Common myeloid progenitor, CD34-positive (primary cell): ENCODE data around the gene BCAR3.

Experiments used
- CTCF ChIA-PET: fragments of 350-600 bp; sonication (Branson Sonifier 250); formaldehyde crosslinking; loops from one replicate; lab custom pipeline; 2021; ENCODE audit warnings: antibody characterized with exemption; lab: Charles Lee
- POLR2A ChIA-PET: fragments of 350-600 bp; sonication (Branson Sonifier 250); formaldehyde crosslinking; loops from one replicate; lab custom pipeline; 2021; ENCODE audit warnings: antibody characterized with exemption; lab: Charles Lee
- DNase-seq, 3 donors: peaks; one replicate each; pipeline versions ENCODE4 v3.0.0 to v3.0.0-alpha.2; 2013
- H3K27ac ChIP-seq, 2 experiments: 1 replicate in 1 of 2; 2 replicates in 1 of 2; pipeline ENCODE4 v1.7.0; 2013; ENCODE audit warnings: inconsistent platforms in 2 of 2, low read length in 2 of 2, mild to moderate bottlenecking in 2 of 2, low read depth in 1 of 2, moderate library complexity in 1 of 2; ENCODE audit not compliant: severe bottlenecking in 2 of 2, insufficient read depth in 1 of 2, poor library complexity in 1 of 2
- H3K27me3 ChIP-seq, 5 experiments: replicated peaks in 2 of 5; 1 replicate in 3 of 5; 2 replicates in 2 of 5; pipeline versions ENCODE4 v1.6.1 to v1.7.0; 2013; ENCODE audit warnings: low read length in 4 of 5, mild to moderate bottlenecking in 2 of 5, moderate library complexity in 2 of 5, inconsistent platforms in 1 of 5; ENCODE audit not compliant: insufficient read depth in 5 of 5, control insufficient read depth in 4 of 5
- H3K36me3 ChIP-seq, 4 experiments: 1 replicate in 2 of 4; 2 replicates in 2 of 4; pipeline versions ENCODE4 v1.6.1 to v1.7.0; 2013; ENCODE audit warnings: low read length in 3 of 4, control low read depth in 1 of 4, mild to moderate bottlenecking in 1 of 4; ENCODE audit not compliant: control insufficient read depth in 4 of 4, insufficient read depth in 4 of 4
- H3K4me1 ChIP-seq, 4 experiments: 1 replicate in 3 of 4; 2 replicates in 1 of 4; pipeline versions ENCODE4 v1.6.1 to v1.7.1; 2013; ENCODE audit warnings: low read length in 3 of 4, mild to moderate bottlenecking in 3 of 4, control low read depth in 1 of 4, inconsistent platforms in 1 of 4, moderate library complexity in 1 of 4; ENCODE audit not compliant: control insufficient read depth in 4 of 4, insufficient read depth in 4 of 4; ENCODE audit errors: control extremely low read depth in 1 of 4
- H3K4me3 ChIP-seq, 7 experiments: 1 replicate in 4 of 7; 2 replicates in 3 of 7; pipeline versions ENCODE4 v1.5.1 to v1.7.0; 2013; ENCODE audit warnings: mild to moderate bottlenecking in 7 of 7, low read length in 6 of 7, moderate library complexity in 6 of 7, inconsistent platforms in 2 of 7, low read depth in 2 of 7, control low read depth in 1 of 7; ENCODE audit not compliant: insufficient read depth in 4 of 7, control insufficient read depth in 1 of 7; ENCODE audit errors: extremely low read depth in 1 of 7
- H3K9me3 ChIP-seq, 5 experiments: 1 replicate in 4 of 5; 2 replicates in 1 of 5; pipeline versions ENCODE4 v1.6.1 to v1.7.1; 2013; ENCODE audit warnings: low read length in 4 of 5, mild to moderate bottlenecking in 2 of 5, inconsistent platforms in 1 of 5, low read depth in 1 of 5, moderate library complexity in 1 of 5; ENCODE audit not compliant: control insufficient read depth in 4 of 5, insufficient read depth in 2 of 5; ENCODE audit errors: control extremely low read depth in 1 of 5
- WGBS: methylation state at CpG from one replicate; pipeline ENCODE4 v1.1.5; 2013; ENCODE audit not compliant: insufficient coverage; 5-methylcytosine and 5-hydroxymethylcytosine counted together

BCAR3 gene

GRCh38 chr1:93694819-93695218, 13.2 kb upstream of the BCAR3 start:
- DNase-seq, result no peak
- Histone ChIP-seq H3K9me3 (no peaks in the 10 kb centered on the region), H3K4me1 (peaks cover 3 to 41% (median 34%) of the 10 kb centered on the region in 4 experiments), H3K36me3 (no peaks in the 10 kb centered on the region), H3K4me3 (no peak overlapping the region), H3K27ac (no peak overlapping the region), H3K27me3 (no peaks in the 10 kb centered on the region)
- POLR2A ChIA-PET, result no interaction called here
- WGBS, result 62% methylated on average over 3 of the region's 3 CpGs
- CTCF ChIA-PET, result interaction anchor here (1.2 to 1.5 kb wide), 2 partner anchors 12 to 64 kb away, joined by 4 read pairs; no protein-coding TSS in a partner anchor

GRCh38 chr1:93694039-93694438, 12.4 kb upstream of the BCAR3 start:
- no peak for DNase-seq
- WGBS, result 92% methylated on average over 7 of the region's 7 CpGs
- Histone ChIP-seq H3K9me3 (no peaks in the 10 kb centered on the region), H3K27me3 (no peaks in the 10 kb centered on the region), H3K4me1 (peaks cover 3 to 41% (median 34%) of the 10 kb centered on the region in 4 experiments), H3K27ac (no peak overlapping the region), H3K4me3 (no peak overlapping the region), H3K36me3 (no peaks in the 10 kb centered on the region)
- ChIA-PET POLR2A (no interaction called here), CTCF (interaction anchor here (1.1 to 1.4 kb wide), 2 partner anchors 12 to 15 kb away, joined by 3 to 4 read pairs; no protein-coding TSS in a partner anchor)

GRCh38 chr1:93692983-93693591, 11.4 kb upstream of the BCAR3 start:
- ChIA-PET POLR2A (no interaction called here), CTCF (interaction anchor here (1.4 to 1.6 kb wide), 2 partner anchors 16 to 23 kb away, joined by 4 read pairs; no protein-coding TSS in a partner anchor)

GRCh38 chr1:93692451-93692861, 10.8 kb upstream of the BCAR3 start:
- H3K9me3 ChIP-seq, result no peaks in the 10 kb centered on the region
- 38% methylated on average over 1 of the region's 2 CpGs for WGBS
- no peak overlapping the region for H3K27ac ChIP-seq
- DNase-seq, result peak in 1 of 3 donors; percentile 32
- H3K4me1 ChIP-seq, result peaks cover 3 to 41% (median 34%) of the 10 kb centered on the region in 4 experiments
- no peaks in the 10 kb centered on the region for H3K36me3 ChIP-seq
- no peaks in the 10 kb centered on the region for H3K27me3 ChIP-seq
- ChIA-PET POLR2A (interaction anchor here (0.9 kb wide), 1 partner anchor 8 kb away, joined by 3 read pairs; no protein-coding TSS in a partner anchor), CTCF (interaction anchor here (1.6 kb wide), 1 partner anchor 22 kb away, joined by 4 read pairs; no protein-coding TSS in a partner anchor)
- peak overlapping the region in 2 of 7 experiments; percentile 8 to 25 for H3K4me3 ChIP-seq

More at GRCh38 chr1:93692983-93693591, 11.4 kb upstream of the BCAR3 start:
- H3K27ac ChIP-seq, result no peak overlapping the region
- no peaks in the 10 kb centered on the region for H3K36me3 ChIP-seq
- WGBS, result 52% methylated on average over 5 of the region's 7 CpGs
- DNase-seq, result peak in 2 of 3 donors; percentile 66 to 79
- no peak overlapping the region for H3K4me3 ChIP-seq
- no peaks in the 10 kb centered on the region for H3K27me3 ChIP-seq
- H3K9me3 ChIP-seq, result no peaks in the 10 kb centered on the region
- H3K4me1 ChIP-seq, result peaks cover 3 to 41% (median 34%) of the 10 kb centered on the region in 4 experiments

- ChIA-PET POLR2A (interaction anchor here (0.9 kb wide), 1 partner anchor 9 kb away, joined by 3 read pairs; no protein-coding TSS in a partner anchor), CTCF (interaction anchor here (0.8 to 1.6 kb wide), 2 partner anchors 9 to 21 kb away, joined by 3 to 4 read pairs; no protein-coding TSS in a partner anchor)
- H3K27me3 ChIP-seq, result no peaks in the 10 kb centered on the region
- H3K9me3 ChIP-seq, result no peaks in the 10 kb centered on the region
- H3K27ac ChIP-seq, result no peak overlapping the region
- H3K4me1 ChIP-seq, result peaks cover 3 to 41% (median 34%) of the 10 kb centered on the region in 4 experiments
- DNase-seq, result peak in 2 of 3 donors; percentile 52 to 68
- H3K4me3 ChIP-seq, result peak overlapping the region in 3 of 7 experiments; percentile 8 to 32 (median 25)
- H3K36me3 ChIP-seq, result no peaks in the 10 kb centered on the region
- no CpG with 5 or more reads among the region's 4 CpGs for WGBS
Measured at GRCh38 chr1:93692026-93692425, 10.4 kb upstream of the BCAR3 start.

GRCh38 chr1:93690921-93691789, 9.5 kb upstream of the BCAR3 start:
- Histone ChIP-seq H3K27ac (no peak overlapping the region), H3K9me3 (no peaks in the 10 kb centered on the region), H3K36me3 (no peaks in the 10 kb centered on the region), H3K4me3 (no peak overlapping the region), H3K4me1 (peaks cover 3 to 41% (median 34%) of the 10 kb centered on the region in 4 experiments), H3K27me3 (no peaks in the 10 kb centered on the region)
- CTCF ChIA-PET, result interaction anchor here (0.8 to 1.6 kb wide), 2 partner anchors 10 to 21 kb away, joined by 3 to 4 read pairs; no protein-coding TSS in a partner anchor
- WGBS, result 71% methylated on average over 3 of the region's 4 CpGs
- DNase-seq, result no peak
- POLR2A ChIA-PET, result interaction anchor here (0.6 kb wide), 1 partner anchor 18 kb away, joined by 3 read pairs; no protein-coding TSS in a partner anchor
